WTC11 (cell line): ENCODE measurements around the gene LRP3. TPM values are rescaled to one million over a fixed set of nuclear protein-coding genes. Genes with fewer than 3 reads are reported as not detected.

Source experiments
- ATAC-seq: fragments of 200-7000 bp; cut with Tn5 transposase; 2 replicates; pipeline ENCODE4 v1.10.0; 2021; ENCODE audit warnings: mild to moderate bottlenecking, moderate library complexity
- CTCF ChIA-PET: fragments of 300-600 bp; sonication (Branson Sonifier 250); formaldehyde crosslinking; loops from one replicate; lab custom pipeline; 2021; ENCODE audit warnings: antibody characterized with exemption; lab: Charles Lee
- POLR2A ChIA-PET: fragments of 350-600 bp; sonication (Branson Sonifier 250); formaldehyde crosslinking; loops from one replicate; lab custom pipeline; 2021; ENCODE audit warnings: antibody characterized with exemption; lab: Charles Lee
- DNase-seq: peaks from one replicate; pipeline ENCODE4 v3.0.0; 2021; ENCODE audit warnings: low spot score
- H3K27ac Mint-ChIP-seq: 2 replicates; pipeline ENCODE4 v1.8.0; 2021; ENCODE audit warnings: mixed read lengths
- H3K27me3 Mint-ChIP-seq: 2 replicates; pipeline ENCODE4 v1.8.0; 2021; ENCODE audit warnings: low read depth, mild to moderate bottlenecking, moderate library complexity, mixed read lengths
- H3K36me3 Mint-ChIP-seq: 2 replicates; pipeline ENCODE4 v1.8.0; 2021; ENCODE audit warnings: mixed read lengths
- H3K4me1 Mint-ChIP-seq: 2 replicates; pipeline ENCODE4 v1.8.0; 2022; ENCODE audit warnings: mixed read lengths
- H3K4me3 Mint-ChIP-seq: 2 replicates; pipeline ENCODE4 v1.8.0; 2021; ENCODE audit warnings: mild to moderate bottlenecking, moderate library complexity, mixed read lengths
- H3K9me3 Mint-ChIP-seq: 2 replicates; pipeline ENCODE4 v1.8.0; 2021; ENCODE audit warnings: mixed read lengths
- CBFB ChIP-seq: sonication (generic); formaldehyde crosslinking; IDR thresholded peaks from 2 replicates; pipeline ENCODE4 v1.8.1; 2022; ENCODE audit warnings: mild to moderate bottlenecking, low read depth, missing genetic modification reagents
- EMX1 ChIP-seq: fragments of 250-450 bp; sonication (Bioruptor Pico); IDR thresholded peaks from 2 replicates; pipeline ENCODE4 v1.8.0; 2021; ENCODE audit warnings: mild to moderate bottlenecking
- GABPB1 ChIP-seq: sonication (generic); formaldehyde crosslinking; IDR thresholded peaks from 2 replicates; pipeline ENCODE4 v1.8.1; 2023; ENCODE audit warnings: mild to moderate bottlenecking, missing genetic modification reagents
- NFATC4 ChIP-seq: fragments of 250-450 bp; sonication (Bioruptor Pico); IDR thresholded peaks from 2 replicates; pipeline ENCODE4 v1.9.0; 2021; ENCODE audit warnings: mild to moderate bottlenecking
- NFE2L1 ChIP-seq: sonication (generic); formaldehyde crosslinking; IDR thresholded peaks from 2 replicates; pipeline ENCODE4 v1.8.1; 2023; ENCODE audit warnings: missing genetic modification reagents
- NR1H2 ChIP-seq: sonication (generic); formaldehyde crosslinking; IDR thresholded peaks from 2 replicates; pipeline ENCODE4 v1.9.0; 2021; ENCODE audit warnings: mild to moderate bottlenecking, moderate library complexity, missing genetic modification reagents
- TEAD1 ChIP-seq: sonication (generic); formaldehyde crosslinking; IDR thresholded peaks from 2 replicates; pipeline ENCODE4 v1.8.0; 2022; ENCODE audit warnings: mild to moderate bottlenecking, missing genetic modification reagents
- TP53 ChIP-seq: sonication (generic); formaldehyde crosslinking; IDR thresholded peaks from 2 replicates; pipeline ENCODE4 v1.8.1; 2023; ENCODE audit warnings: mild to moderate bottlenecking, missing genetic modification reagents
- ZNF121 ChIP-seq: sonication (generic); formaldehyde crosslinking; IDR thresholded peaks from 2 replicates; pipeline ENCODE4 v1.8.0; 2023; ENCODE audit warnings: missing genetic modification reagents
- ZNF232 ChIP-seq: sonication (generic); formaldehyde crosslinking; IDR thresholded peaks from 2 replicates; pipeline ENCODE4 v1.8.0; 2022; ENCODE audit warnings: mild to moderate bottlenecking, missing genetic modification reagents
- ZNF317 ChIP-seq: sonication (generic); formaldehyde crosslinking; IDR thresholded peaks from 2 replicates; pipeline ENCODE4 v1.8.1; 2023; ENCODE audit warnings: low read depth, mild to moderate bottlenecking, moderate library complexity, missing genetic modification reagents, borderline replicate concordance
- ZNF396 ChIP-seq: fragments of 250-450 bp; sonication (Bioruptor Pico); IDR thresholded peaks from 2 replicates; pipeline ENCODE4 v1.8.0; 2021; ENCODE audit warnings: mild to moderate bottlenecking, moderate library complexity, borderline replicate concordance
- ZNF671 ChIP-seq: fragments of 250-450 bp; sonication (Bioruptor Pico); IDR thresholded peaks from 2 replicates; pipeline ENCODE4 v1.8.0; 2021; ENCODE audit warnings: mild to moderate bottlenecking
- total RNA-seq: library from RNA; stranded (reverse); gene quantifications from 3 replicates; pipeline ENCODE4 v1.2.3, GENCODE V29; 2021
- TF ChIP-seq, protein P1 (sequence below): sonication (generic); formaldehyde crosslinking; IDR thresholded peaks from 2 replicates; pipeline ENCODE4 v1.8.1; 2023; ENCODE audit warnings: mild to moderate bottlenecking, missing genetic modification reagents
- TF ChIP-seq, protein P2 (sequence below): sonication (generic); formaldehyde crosslinking; IDR thresholded peaks from 2 replicates; pipeline ENCODE4 v1.8.0; 2022; ENCODE audit warnings: missing genetic modification reagents
- TF ChIP-seq, protein P3 (sequence below): sonication (generic); formaldehyde crosslinking; IDR thresholded peaks from 2 replicates; pipeline ENCODE4 v1.8.0; 2022; ENCODE audit warnings: mild to moderate bottlenecking, missing genetic modification reagents
- TF ChIP-seq, protein P4 (sequence below): fragments of 250-450 bp; sonication (Bioruptor Pico); IDR thresholded peaks from 2 replicates; pipeline ENCODE4 v1.9.0; 2021; ENCODE audit warnings: mild to moderate bottlenecking, borderline replicate concordance
- TF ChIP-seq, protein P5 (sequence below): sonication (generic); formaldehyde crosslinking; IDR thresholded peaks from 2 replicates; pipeline ENCODE4 v1.8.0; 2023; ENCODE audit warnings: missing genetic modification reagents, mild to moderate bottlenecking, borderline replicate concordance
- TF ChIP-seq, protein P6 (sequence below): sonication (generic); formaldehyde crosslinking; IDR thresholded peaks from 2 replicates; pipeline ENCODE4 v1.8.1; 2023; ENCODE audit warnings: mild to moderate bottlenecking, missing genetic modification reagents, moderate library complexity
- TF ChIP-seq, protein P7 (sequence below): fragments of 250-450 bp; sonication (Bioruptor Pico); IDR thresholded peaks from 2 replicates; pipeline ENCODE4 v1.8.0; 2021; ENCODE audit warnings: mild to moderate bottlenecking

LRP3 gene
- total RNA-seq, 1 experiment from 2014 or later = 47.0 TPM

DNA sequence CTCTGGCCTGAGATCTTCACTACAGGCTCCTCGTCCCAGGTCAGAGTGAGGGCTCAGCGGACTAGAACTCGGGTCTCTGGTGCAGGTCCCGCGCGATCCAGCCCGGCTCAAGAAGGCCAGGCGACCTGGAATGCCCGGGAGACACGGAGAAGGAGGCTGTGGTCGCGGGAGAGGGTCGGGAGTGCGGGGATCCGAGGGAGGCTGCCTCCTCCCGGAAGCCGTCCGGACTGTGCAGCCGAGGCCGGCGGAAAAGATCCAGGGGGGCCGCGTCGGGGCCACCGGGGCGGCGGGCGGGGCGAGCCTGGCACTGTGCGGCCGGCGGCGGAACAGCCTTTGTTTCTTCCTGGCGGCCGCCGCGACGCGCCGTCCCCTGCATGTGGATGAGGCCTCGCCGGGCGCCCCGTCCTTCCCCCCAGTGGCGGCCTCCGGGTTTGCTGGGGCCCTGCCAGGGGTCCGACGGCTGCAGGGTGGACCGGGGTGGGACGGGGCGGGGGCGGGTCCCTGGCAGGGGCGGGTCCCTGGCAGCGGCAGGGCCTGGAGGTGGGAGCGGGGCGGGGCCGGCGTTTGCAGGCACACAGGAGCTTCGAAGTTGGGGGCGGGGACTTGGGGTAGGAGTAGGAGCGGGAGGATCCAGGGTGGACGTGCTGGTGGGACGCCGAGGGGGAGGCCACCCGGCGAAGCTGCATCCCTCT is 32.6 kb downstream of the LRP3 start:
- Mint-ChIP-seq H3K36me3 (peaks cover 15% of the 10 kb centered on the region), H3K27me3 (peaks cover 61% of the 10 kb centered on the region), H3K4me1 (peaks cover 13% of the 10 kb centered on the region), H3K9me3 (peaks cover 18% of the 10 kb centered on the region), H3K27ac (no peak overlapping the region), H3K4me3 (peak overlapping the region; percentile 79)
- peak; percentile 78 for DNase-seq
- ChIA-PET CTCF (interaction anchor here (0.5 to 3.1 kb wide), 21 partner anchors 9 to 551 kb away, joined by 3 to 27 read pairs (median 4); partner anchors contain the start of gene CEBPG), POLR2A (interaction anchor here (0.6 to 1.0 kb wide), 5 partner anchors 9 to 570 kb away, joined by 3 read pairs; partner anchors contain the start of genes CEBPA and KCTD15)
- peak; percentile 81 for ATAC-seq
- TF ChIP-seq NR1H2 = no peak
- no peak for TF ChIP-seq EMX1
- 0 out of 2 replicates have a peak, but pooled peaks have one; percentile 26 for TF ChIP-seq TEAD1
- TF ChIP-seq NFATC4 (CRISPR knock-in tag) = no peak
- no peak for TF ChIP-seq ZNF396 (CRISPR knock-in tag)
- TF ChIP-seq, protein P1, sequence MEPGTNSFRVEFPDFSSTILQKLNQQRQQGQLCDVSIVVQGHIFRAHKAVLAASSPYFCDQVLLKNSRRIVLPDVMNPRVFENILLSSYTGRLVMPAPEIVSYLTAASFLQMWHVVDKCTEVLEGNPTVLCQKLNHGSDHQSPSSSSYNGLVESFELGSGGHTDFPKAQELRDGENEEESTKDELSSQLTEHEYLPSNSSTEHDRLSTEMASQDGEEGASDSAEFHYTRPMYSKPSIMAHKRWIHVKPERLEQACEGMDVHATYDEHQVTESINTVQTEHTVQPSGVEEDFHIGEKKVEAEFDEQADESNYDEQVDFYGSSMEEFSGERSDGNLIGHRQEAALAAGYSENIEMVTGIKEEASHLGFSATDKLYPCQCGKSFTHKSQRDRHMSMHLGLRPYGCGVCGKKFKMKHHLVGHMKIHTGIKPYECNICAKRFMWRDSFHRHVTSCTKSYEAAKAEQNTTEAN (CRISPR knock-in tag) = no peak
- TF ChIP-seq, protein P2, sequence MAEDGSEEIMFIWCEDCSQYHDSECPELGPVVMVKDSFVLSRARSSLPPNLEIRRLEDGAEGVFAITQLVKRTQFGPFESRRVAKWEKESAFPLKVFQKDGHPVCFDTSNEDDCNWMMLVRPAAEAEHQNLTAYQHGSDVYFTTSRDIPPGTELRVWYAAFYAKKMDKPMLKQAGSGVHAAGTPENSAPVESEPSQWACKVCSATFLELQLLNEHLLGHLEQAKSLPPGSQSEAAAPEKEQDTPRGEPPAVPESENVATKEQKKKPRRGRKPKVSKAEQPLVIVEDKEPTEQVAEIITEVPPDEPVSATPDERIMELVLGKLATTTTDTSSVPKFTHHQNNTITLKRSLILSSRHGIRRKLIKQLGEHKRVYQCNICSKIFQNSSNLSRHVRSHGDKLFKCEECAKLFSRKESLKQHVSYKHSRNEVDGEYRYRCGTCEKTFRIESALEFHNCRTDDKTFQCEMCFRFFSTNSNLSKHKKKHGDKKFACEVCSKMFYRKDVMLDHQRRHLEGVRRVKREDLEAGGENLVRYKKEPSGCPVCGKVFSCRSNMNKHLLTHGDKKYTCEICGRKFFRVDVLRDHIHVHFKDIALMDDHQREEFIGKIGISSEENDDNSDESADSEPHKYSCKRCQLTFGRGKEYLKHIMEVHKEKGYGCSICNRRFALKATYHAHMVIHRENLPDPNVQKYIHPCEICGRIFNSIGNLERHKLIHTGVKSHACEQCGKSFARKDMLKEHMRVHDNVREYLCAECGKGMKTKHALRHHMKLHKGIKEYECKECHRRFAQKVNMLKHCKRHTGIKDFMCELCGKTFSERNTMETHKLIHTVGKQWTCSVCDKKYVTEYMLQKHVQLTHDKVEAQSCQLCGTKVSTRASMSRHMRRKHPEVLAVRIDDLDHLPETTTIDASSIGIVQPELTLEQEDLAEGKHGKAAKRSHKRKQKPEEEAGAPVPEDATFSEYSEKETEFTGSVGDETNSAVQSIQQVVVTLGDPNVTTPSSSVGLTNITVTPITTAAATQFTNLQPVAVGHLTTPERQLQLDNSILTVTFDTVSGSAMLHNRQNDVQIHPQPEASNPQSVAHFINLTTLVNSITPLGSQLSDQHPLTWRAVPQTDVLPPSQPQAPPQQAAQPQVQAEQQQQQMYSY (CRISPR knock-in tag) = no peak
- no peak for TF ChIP-seq ZNF121 (CRISPR knock-in tag)
- no peak for TF ChIP-seq TP53 (CRISPR knock-in tag)
- no peak for TF ChIP-seq NFE2L1 (CRISPR knock-in tag)
- no peak for TF ChIP-seq ZNF232 (CRISPR knock-in tag)
- TF ChIP-seq, protein P3, sequence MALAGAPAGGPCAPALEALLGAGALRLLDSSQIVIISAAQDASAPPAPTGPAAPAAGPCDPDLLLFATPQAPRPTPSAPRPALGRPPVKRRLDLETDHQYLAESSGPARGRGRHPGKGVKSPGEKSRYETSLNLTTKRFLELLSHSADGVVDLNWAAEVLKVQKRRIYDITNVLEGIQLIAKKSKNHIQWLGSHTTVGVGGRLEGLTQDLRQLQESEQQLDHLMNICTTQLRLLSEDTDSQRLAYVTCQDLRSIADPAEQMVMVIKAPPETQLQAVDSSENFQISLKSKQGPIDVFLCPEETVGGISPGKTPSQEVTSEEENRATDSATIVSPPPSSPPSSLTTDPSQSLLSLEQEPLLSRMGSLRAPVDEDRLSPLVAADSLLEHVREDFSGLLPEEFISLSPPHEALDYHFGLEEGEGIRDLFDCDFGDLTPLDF (CRISPR knock-in tag) = no peak
- TF ChIP-seq, protein P4, sequence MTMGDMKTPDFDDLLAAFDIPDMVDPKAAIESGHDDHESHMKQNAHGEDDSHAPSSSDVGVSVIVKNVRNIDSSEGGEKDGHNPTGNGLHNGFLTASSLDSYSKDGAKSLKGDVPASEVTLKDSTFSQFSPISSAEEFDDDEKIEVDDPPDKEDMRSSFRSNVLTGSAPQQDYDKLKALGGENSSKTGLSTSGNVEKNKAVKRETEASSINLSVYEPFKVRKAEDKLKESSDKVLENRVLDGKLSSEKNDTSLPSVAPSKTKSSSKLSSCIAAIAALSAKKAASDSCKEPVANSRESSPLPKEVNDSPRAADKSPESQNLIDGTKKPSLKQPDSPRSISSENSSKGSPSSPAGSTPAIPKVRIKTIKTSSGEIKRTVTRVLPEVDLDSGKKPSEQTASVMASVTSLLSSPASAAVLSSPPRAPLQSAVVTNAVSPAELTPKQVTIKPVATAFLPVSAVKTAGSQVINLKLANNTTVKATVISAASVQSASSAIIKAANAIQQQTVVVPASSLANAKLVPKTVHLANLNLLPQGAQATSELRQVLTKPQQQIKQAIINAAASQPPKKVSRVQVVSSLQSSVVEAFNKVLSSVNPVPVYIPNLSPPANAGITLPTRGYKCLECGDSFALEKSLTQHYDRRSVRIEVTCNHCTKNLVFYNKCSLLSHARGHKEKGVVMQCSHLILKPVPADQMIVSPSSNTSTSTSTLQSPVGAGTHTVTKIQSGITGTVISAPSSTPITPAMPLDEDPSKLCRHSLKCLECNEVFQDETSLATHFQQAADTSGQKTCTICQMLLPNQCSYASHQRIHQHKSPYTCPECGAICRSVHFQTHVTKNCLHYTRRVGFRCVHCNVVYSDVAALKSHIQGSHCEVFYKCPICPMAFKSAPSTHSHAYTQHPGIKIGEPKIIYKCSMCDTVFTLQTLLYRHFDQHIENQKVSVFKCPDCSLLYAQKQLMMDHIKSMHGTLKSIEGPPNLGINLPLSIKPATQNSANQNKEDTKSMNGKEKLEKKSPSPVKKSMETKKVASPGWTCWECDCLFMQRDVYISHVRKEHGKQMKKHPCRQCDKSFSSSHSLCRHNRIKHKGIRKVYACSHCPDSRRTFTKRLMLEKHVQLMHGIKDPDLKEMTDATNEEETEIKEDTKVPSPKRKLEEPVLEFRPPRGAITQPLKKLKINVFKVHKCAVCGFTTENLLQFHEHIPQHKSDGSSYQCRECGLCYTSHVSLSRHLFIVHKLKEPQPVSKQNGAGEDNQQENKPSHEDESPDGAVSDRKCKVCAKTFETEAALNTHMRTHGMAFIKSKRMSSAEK (CRISPR knock-in tag) = no peak
- TF ChIP-seq, protein P5, sequence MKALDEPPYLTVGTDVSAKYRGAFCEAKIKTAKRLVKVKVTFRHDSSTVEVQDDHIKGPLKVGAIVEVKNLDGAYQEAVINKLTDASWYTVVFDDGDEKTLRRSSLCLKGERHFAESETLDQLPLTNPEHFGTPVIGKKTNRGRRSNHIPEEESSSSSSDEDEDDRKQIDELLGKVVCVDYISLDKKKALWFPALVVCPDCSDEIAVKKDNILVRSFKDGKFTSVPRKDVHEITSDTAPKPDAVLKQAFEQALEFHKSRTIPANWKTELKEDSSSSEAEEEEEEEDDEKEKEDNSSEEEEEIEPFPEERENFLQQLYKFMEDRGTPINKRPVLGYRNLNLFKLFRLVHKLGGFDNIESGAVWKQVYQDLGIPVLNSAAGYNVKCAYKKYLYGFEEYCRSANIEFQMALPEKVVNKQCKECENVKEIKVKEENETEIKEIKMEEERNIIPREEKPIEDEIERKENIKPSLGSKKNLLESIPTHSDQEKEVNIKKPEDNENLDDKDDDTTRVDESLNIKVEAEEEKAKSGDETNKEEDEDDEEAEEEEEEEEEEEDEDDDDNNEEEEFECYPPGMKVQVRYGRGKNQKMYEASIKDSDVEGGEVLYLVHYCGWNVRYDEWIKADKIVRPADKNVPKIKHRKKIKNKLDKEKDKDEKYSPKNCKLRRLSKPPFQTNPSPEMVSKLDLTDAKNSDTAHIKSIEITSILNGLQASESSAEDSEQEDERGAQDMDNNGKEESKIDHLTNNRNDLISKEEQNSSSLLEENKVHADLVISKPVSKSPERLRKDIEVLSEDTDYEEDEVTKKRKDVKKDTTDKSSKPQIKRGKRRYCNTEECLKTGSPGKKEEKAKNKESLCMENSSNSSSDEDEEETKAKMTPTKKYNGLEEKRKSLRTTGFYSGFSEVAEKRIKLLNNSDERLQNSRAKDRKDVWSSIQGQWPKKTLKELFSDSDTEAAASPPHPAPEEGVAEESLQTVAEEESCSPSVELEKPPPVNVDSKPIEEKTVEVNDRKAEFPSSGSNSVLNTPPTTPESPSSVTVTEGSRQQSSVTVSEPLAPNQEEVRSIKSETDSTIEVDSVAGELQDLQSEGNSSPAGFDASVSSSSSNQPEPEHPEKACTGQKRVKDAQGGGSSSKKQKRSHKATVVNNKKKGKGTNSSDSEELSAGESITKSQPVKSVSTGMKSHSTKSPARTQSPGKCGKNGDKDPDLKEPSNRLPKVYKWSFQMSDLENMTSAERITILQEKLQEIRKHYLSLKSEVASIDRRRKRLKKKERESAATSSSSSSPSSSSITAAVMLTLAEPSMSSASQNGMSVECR (CRISPR knock-in tag) = 0 out of 2 replicates have a peak, but pooled peaks have one; percentile 40
- TF ChIP-seq, protein P6, sequence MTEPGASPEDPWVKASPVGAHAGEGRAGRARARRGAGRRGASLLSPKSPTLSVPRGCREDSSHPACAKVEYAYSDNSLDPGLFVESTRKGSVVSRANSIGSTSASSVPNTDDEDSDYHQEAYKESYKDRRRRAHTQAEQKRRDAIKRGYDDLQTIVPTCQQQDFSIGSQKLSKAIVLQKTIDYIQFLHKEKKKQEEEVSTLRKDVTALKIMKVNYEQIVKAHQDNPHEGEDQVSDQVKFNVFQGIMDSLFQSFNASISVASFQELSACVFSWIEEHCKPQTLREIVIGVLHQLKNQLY (CRISPR knock-in tag) = no peak
- no peak for TF ChIP-seq ZNF317
- TF ChIP-seq ZNF671 = no peak
- TF ChIP-seq, protein P7, sequence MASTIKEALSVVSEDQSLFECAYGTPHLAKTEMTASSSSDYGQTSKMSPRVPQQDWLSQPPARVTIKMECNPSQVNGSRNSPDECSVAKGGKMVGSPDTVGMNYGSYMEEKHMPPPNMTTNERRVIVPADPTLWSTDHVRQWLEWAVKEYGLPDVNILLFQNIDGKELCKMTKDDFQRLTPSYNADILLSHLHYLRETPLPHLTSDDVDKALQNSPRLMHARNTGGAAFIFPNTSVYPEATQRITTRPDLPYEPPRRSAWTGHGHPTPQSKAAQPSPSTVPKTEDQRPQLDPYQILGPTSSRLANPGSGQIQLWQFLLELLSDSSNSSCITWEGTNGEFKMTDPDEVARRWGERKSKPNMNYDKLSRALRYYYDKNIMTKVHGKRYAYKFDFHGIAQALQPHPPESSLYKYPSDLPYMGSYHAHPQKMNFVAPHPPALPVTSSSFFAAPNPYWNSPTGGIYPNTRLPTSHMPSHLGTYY = no peak
- no peak for TF ChIP-seq CBFB
- no peak for TF ChIP-seq GABPB1
